ENCODE results near the gene UBAP2L. TPM values are rescaled to one million over a fixed set of nuclear protein-coding genes. Genes with fewer than 3 reads are reported as not detected.
"Not testable (repeated sequence)": the region's sequence is repeated elsewhere in the genome, so short reads cannot be mapped to it uniquely, and the experiment has no call there.

UBAP2L gene
- total RNA-seq, 1 donor from 2014 or later, result 20.8 TPM

DNA sequence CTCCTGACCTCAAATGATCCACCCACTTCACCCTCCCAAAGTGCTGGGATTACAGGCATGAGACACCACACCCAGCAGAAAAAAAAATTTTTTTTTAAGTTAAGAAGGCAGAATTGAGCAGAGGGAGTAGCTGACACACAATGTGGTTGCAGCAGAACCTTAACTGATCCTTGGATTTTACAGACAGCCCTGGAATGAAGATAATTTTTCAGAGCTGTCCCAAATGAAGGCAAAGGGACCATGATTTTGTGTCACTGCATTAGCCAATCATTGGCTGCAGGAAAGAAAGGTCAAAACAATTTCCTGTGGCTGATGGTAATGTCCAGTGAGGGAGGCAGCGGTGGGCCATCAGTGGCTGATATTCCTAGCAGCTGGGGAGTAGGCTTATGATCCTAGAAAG lies 80.8 kb downstream of the UBAP2L start:
- Histone ChIP-seq H3K36me3 (ENCODE audit: control insufficient read depth, insufficient read depth, low read length) (no peaks in the 10 kb centered on the region), H3K27me3 (ENCODE audit: control insufficient read depth, insufficient read depth, low read length) (no peaks in the 10 kb centered on the region), H3K4me3 (ENCODE audit: low read depth, low read length) (no peak overlapping the region)
- TF ChIP-seq, protein P1, sequence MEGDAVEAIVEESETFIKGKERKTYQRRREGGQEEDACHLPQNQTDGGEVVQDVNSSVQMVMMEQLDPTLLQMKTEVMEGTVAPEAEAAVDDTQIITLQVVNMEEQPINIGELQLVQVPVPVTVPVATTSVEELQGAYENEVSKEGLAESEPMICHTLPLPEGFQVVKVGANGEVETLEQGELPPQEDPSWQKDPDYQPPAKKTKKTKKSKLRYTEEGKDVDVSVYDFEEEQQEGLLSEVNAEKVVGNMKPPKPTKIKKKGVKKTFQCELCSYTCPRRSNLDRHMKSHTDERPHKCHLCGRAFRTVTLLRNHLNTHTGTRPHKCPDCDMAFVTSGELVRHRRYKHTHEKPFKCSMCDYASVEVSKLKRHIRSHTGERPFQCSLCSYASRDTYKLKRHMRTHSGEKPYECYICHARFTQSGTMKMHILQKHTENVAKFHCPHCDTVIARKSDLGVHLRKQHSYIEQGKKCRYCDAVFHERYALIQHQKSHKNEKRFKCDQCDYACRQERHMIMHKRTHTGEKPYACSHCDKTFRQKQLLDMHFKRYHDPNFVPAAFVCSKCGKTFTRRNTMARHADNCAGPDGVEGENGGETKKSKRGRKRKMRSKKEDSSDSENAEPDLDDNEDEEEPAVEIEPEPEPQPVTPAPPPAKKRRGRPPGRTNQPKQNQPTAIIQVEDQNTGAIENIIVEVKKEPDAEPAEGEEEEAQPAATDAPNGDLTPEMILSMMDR (IDR thresholded peaks at IDR 0.05; ENCODE audit: insufficient read depth, low read length, severe bottlenecking), result no peak
- DNase-seq (ENCODE audit: low read depth), result no peak
- no peak for FAIRE-seq

DNA sequence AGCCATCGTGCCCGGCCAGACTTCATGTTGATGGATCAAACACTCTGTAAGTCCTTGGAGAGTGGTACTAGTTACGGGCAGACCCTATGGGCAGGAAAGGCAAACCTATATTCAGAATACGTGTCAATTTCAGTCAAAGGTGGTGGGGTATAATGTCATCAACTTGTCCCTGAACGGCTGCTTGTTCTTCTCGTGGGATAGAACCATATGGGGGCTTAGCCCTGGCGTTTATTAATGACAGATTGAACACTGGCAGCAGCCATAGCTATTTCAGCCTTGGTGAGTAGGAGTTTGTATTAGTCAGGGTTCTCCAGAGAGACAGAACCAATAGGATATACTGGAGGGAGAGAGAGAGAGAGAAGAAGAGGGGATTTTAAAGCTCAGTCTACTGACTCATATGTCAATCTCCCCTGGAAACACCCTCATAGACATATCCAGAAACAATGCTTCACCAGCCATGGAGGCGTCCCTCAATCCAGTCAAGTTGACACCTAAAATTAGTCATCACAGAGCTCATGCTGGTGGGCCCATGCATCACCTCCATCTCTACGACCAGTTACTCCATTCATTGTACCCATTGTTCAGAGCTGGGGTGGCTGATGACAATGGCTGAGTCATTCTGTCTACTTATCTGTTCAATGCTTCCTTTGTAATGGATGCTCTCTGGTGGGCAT lies 84.0 kb downstream of the UBAP2L start:
- no peak overlapping the region for H3K4me3 ChIP-seq (ENCODE audit: low read depth, low read length)
- no peaks in the 10 kb centered on the region for H3K27me3 ChIP-seq (ENCODE audit: control insufficient read depth, insufficient read depth, low read length)
- peak; percentile 48 for DNase-seq (ENCODE audit: low read depth)
- no peak for FAIRE-seq
- TF ChIP-seq, protein P1 (IDR thresholded peaks at IDR 0.05; ENCODE audit: insufficient read depth, low read length, severe bottlenecking), result no peak
- H3K36me3 ChIP-seq (ENCODE audit: control insufficient read depth, insufficient read depth, low read length), result no peaks in the 10 kb centered on the region

DNA sequence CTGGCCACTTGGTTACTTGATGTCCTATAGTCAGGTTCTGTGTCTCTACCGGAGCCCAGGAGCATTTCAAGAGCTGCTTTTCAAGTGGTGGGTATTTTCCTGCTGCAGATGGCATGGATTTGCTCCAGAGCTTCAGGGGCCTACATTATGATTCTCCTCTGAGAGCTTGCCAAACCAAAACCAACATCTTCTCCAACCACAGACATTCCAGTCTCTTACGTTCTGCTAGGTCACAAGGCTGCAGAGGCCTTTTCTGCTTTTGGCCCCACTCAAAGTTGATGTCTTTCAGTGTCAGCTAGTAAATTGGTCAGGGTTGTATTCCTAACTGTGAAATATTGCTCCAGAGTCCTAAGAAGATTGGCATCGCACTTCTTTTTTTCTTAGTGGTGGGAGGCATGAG lies 85.4 kb downstream of the UBAP2L start:
- FAIRE-seq (no peak), DNase-seq (ENCODE audit: low read depth) (no peak)
- H3K27me3 ChIP-seq (ENCODE audit: control insufficient read depth, insufficient read depth, low read length), result no peaks in the 10 kb centered on the region
- TF ChIP-seq, protein P1 (IDR thresholded peaks at IDR 0.05; ENCODE audit: insufficient read depth, low read length, severe bottlenecking), result no peak
- no peaks in the 10 kb centered on the region for H3K36me3 ChIP-seq (ENCODE audit: control insufficient read depth, insufficient read depth, low read length)
- no peak overlapping the region for H3K4me3 ChIP-seq (ENCODE audit: low read depth, low read length)

DNA sequence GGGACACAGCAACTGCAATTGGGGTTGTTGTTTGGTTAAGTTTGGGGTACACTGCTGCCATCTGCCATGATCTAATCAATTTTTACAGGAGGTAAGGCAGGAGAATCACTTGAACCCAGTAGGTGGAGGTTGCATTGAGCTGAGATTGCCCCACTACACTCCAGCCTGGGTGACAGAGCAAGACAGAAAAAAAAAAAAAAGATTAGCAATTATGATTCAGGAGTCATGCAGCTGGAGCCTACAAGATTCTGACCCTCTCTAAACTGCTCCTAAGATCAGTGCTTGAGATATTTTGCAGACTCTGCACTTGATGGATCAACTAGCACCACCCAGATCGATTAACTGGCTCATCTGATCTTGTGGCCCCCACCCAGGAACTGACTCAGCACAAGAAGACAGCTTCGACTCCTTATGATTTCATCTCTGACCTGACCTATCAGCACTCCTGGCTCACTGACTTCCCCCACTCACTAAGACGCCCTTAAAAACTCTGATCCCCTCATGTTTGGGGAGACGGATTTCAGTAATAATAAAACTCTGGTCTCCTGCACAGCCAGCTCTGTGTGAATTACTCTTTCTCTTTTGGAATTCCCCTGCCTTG lies 87.0 kb downstream of the UBAP2L start:
- H3K27me3 ChIP-seq (ENCODE audit: control insufficient read depth, insufficient read depth, low read length); H3K4me3 ChIP-seq (ENCODE audit: low read depth, low read length); FAIRE-seq; H3K36me3 ChIP-seq (ENCODE audit: control insufficient read depth, insufficient read depth, low read length): not testable (repeated sequence)
- DNase-seq (ENCODE audit: low read depth), result peak; percentile 17

DNA sequence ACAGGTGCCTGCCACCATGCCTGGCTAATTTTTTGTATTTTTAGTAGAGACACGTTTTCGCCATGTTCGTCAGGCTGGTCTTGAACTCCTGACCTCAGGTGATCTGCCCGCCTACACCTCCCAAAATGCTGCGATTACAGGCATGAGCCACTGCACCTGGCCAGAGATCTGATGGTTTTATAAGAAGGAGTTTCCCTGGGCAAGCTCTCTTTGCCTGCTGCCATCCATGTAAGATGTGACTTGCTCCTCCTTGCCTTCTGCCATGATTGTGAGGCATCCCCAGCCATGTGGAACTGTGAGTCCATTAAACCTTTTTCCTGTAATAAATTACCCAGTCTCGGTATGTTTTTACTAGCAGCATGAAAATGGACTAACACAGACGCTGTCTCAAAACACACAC lies 88.4 kb downstream of the UBAP2L start:
- not testable (repeated sequence) for FAIRE-seq; DNase-seq (ENCODE audit: low read depth); H3K4me3 ChIP-seq (ENCODE audit: low read depth, low read length); H3K36me3 ChIP-seq (ENCODE audit: control insufficient read depth, insufficient read depth, low read length); H3K27me3 ChIP-seq (ENCODE audit: control insufficient read depth, insufficient read depth, low read length)

DNA sequence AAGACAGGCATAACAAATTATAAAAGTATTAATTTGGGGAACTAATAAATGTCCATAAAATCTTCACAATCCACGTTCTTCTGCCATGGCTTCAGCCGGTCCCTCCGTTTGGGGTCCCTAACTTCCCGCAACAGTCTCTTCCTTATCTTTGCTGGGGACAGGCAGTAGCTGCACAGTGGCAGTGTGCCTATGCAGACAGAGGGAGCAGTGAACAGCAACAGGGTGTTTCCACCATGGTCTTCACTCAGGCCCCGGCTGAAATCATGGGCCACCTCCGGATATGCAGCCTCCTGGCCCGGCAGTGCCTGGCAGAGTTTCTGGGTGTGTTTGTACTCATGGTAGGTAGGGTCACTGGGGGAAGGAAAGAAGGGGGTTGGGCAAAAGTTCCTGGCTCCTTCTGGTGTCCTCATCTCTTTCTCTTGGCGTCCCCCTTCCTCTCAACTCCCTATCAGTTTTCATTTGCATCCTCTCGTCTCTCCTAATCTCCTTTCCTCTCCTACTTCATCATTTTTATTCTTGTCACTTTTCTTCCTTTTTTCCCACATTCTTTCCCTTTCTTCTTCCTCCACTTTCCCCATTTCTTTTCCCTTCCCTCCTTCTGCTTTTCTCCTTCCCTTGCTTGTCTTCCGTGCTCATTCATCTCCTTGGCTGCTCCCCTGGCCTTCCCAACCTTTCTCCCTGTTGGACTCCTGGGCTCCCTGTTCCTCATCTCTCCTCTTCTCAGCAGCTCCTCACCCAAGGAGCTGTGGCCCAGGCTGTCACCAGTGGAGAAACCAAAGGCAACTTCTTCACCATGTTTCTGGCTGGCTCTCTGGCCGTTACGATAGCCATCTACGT lies 91.7 kb downstream of the UBAP2L start:
- H3K36me3 ChIP-seq (ENCODE audit: control insufficient read depth, insufficient read depth, low read length); H3K4me3 ChIP-seq (ENCODE audit: low read depth, low read length); H3K27me3 ChIP-seq (ENCODE audit: control insufficient read depth, insufficient read depth, low read length); DNase-seq (ENCODE audit: low read depth): not testable (repeated sequence)
- FAIRE-seq, result peak; percentile 93

DNA sequence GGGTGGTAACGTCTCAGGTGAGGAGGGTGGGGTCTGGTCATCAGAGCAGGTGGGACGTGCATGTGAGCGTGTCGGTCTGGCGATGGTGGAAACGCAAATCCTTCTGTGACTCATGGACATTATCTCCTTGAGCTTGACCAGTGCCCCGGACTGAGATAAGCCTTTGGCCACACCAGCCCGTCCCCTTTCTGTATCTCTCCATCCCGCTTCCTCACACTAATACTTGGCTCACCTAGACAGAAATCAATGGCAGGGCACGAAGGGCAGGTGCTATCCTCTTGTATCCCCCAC lies 92.3 kb downstream of the UBAP2L start:
- Histone ChIP-seq H3K4me3 (ENCODE audit: low read depth, low read length) (no peak overlapping the region), H3K27me3 (ENCODE audit: control insufficient read depth, insufficient read depth, low read length) (no peaks in the 10 kb centered on the region), H3K36me3 (ENCODE audit: control insufficient read depth, insufficient read depth, low read length) (no peaks in the 10 kb centered on the region)
- DNase-seq (ENCODE audit: low read depth) (no peak), FAIRE-seq (no peak)
- TF ChIP-seq, protein P1 (IDR thresholded peaks at IDR 0.05; ENCODE audit: insufficient read depth, low read length, severe bottlenecking), result no peak

DNA sequence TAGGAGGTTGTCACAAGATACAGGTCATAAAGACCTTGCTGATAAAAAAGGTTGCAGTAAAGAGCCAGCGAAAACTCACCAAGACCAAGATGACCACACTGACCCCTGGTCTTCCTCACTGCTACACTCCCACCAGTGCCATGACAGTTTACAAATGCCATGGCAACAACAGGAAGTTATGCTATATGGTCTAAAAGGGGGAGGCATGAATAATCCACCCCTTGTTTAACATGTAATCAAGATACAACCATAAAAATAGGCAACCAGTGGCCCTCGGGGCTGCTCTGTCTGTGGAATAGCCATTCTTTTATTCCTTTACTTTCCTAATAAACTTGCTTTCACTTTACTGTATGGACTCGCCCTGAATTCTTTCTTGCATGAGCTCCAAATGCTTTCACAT lies 93.5 kb downstream of the UBAP2L start:
- H3K27me3 ChIP-seq (ENCODE audit: control insufficient read depth, insufficient read depth, low read length); H3K4me3 ChIP-seq (ENCODE audit: low read depth, low read length); DNase-seq (ENCODE audit: low read depth); FAIRE-seq; H3K36me3 ChIP-seq (ENCODE audit: control insufficient read depth, insufficient read depth, low read length): not testable (repeated sequence)

All from bronchial epithelial cell (primary cell).